Gastroesophageal sphincter (tissue), 3 donors: ENCODE measurements around the gene PLA2G2F.

Experiments
- CTCF ChIP-seq, 4 experiments: fragments of 200-600 bp in 2 of 4; fragments of 450-650 bp in 2 of 4; sonication (generic) in 1 of 4; IDR thresholded peaks; one replicate each; pipeline ENCODE4 v1.5.1; 2017 to 2019; ENCODE audit warnings: antibody characterized with exemption in 4 of 4, mild to moderate bottlenecking in 2 of 4, moderate library complexity in 2 of 4
- EP300 ChIP-seq: sonication (generic); formaldehyde crosslinking; IDR thresholded peaks from one replicate; pipeline ENCODE4 v1.6.1; 2017; ENCODE audit warnings: antibody characterized with exemption, mild to moderate bottlenecking
- POLR2A ChIP-seq, 2 donors: fragments of 450-650 bp; IDR thresholded peaks; one replicate each; pipeline ENCODE4 v1.6.1; 2017; ENCODE audit warnings: antibody characterized with exemption in 2 of 2, mild to moderate bottlenecking in 2 of 2, moderate library complexity in 1 of 2
- POLR2AphosphoS5 ChIP-seq: sonication (generic); formaldehyde crosslinking; IDR thresholded peaks from one replicate; pipeline ENCODE4 v1.6.1; 2017; ENCODE audit warnings: antibody characterized with exemption

- TF ChIP-seq CTCF (IDR thresholded peaks at IDR 0.05) (no peak), POLR2A (IDR thresholded peaks at IDR 0.05) (no peak), POLR2AphosphoS5 (no peak), EP300 (no peak)
These were observed 53.8 kb downstream of the PLA2G2F start for GRCh38 chr1:20192871-20193411.
